GM20431 (cell line): ENCODE results near the gene SOX21.

Experiments used
- in situ Hi-C: fragments of 300-500 bp; cut with MseI, MboI; formaldehyde crosslinking; loops from one replicate; pipeline ENCODE4 v1.15.0; 2020; ENCODE audit warnings: low sequenced_read_pairs; ENCODE audit not compliant: unreplicated experiment

SOX21 gene

GRCh38 chr13:94709001-94709834 lies 3.1 kb downstream of the SOX21 start:
- in situ Hi-C loops = no loop called here

DNA sequence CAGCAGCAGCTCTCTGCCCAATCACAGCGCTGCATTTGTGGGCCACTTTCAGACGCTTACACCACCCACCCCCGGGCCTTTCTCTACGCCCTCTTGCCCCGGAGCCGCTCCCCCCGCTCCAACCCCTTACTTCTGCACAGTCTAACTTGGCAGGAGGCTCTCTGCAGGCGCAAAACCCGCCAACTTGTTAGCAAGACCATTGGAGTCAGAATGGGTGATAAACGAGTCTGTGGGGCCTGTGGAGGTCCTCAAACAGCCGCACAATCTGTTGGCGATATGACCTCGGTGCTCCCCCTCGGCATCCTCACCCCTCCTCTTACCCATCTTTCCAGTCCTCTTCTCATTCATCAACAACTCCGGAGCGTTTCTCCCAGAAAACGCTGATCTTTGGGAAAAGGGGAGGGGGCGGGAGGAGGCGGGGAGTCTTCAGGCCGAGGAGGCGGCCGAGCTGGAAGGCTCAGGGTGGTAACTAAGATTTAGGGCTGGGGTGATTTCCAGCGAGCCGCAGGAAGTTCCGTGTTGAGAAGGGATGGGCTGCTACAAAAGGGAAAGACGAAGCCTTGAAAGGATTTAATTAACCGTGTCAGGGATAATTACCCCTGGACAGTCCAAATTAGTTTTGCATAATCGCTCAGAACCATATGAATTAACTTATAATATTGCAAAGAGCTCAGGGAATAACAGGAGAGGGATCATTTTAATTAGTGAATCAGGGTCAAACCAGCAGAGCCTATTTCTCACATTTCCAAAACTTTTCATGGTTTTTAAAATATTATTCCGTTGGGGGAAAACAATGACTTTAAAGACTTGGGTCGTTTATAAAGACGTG lies 4.1 kb downstream of the SOX21 start:
- in situ Hi-C loops = no loop called here

- in situ Hi-C loops = no loop called here
These were observed 4.8 kb downstream of the SOX21 start for GRCh38 chr13:94707400-94708021.

- in situ Hi-C loops = no loop called here
These were observed 5.4 kb downstream of the SOX21 start for GRCh38 chr13:94706843-94707399.

DNA sequence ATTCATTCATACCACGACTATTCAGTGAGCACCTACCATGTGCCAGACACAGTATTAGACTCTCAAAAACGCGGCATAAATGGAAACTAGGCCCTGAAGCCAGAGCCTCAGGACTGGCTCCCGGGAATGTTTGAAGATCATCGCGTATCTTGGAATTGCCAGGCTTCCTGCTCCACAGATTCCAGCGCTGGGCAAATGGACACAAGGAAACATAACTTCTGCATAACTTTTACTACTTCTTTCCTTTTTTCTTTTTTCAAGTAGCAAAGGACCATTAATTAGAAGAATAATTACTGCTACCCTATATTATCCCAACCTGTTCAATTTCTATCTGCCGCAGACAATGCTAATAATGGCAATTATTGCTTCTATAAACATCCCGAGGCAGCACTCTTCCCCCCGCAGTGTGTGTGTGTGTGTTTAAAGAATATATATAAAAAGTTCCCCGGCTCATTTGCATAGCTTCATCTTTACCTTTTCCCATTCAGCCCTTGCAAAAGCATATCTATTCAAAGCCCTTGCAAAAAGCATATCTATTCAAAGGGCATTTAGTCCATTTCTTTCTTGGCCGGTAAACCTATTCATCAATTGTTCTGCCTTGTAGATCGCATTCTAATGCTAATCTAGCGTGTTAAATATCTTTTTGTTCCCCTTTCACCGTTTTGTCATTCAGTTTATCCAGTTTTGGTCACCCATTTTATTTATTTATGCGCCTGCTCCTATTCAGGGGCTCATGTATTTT lies 6.1 kb downstream of the SOX21 start:
- in situ Hi-C loops = no loop called here

DNA sequence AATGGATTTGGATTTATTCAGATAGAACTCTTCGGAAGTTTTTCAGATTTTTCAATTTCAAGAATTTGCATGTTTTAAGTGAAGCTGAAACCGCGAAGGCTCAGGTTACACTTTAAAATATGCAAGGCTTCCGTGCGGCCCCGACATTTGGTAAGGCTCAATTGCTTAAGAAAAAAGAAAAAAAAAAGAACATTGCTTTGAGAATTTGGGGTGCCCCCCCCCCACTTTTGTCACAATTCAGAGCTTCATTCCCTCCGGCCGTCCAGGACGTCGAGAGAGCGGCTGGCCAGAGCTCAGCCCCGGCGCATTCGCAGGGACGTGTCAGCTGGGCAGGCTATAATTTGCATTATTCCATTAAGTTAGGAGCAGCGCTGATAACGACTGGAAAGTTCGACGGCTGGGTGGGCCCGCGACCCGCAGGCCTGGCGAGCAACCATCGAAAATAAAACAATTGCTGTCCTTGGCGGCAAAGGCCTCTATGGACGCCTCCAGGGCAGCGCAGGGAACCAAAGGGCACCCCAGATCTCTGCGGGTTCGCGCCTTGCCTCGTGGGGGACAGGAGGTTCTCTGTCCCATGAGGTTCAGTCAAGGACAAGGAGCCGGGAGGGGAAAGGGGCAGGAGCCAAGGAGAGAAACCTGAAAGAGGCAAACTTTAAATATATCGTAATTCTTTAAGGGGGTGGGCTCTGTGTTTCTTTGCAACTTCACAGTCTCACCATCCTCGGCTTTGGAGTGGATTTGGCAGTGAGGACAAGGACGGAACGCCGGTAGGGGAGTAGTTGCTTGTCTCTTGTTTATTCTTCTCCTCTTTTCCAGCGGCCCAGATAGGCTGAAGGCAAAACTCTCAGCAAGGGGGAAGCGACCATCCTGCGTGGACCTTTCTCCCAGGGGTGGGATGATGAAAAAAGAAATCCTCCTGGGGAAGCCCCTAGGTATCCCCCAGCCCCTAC lies 7.0 kb downstream of the SOX21 start:
- in situ Hi-C loops = no loop called here

DNA sequence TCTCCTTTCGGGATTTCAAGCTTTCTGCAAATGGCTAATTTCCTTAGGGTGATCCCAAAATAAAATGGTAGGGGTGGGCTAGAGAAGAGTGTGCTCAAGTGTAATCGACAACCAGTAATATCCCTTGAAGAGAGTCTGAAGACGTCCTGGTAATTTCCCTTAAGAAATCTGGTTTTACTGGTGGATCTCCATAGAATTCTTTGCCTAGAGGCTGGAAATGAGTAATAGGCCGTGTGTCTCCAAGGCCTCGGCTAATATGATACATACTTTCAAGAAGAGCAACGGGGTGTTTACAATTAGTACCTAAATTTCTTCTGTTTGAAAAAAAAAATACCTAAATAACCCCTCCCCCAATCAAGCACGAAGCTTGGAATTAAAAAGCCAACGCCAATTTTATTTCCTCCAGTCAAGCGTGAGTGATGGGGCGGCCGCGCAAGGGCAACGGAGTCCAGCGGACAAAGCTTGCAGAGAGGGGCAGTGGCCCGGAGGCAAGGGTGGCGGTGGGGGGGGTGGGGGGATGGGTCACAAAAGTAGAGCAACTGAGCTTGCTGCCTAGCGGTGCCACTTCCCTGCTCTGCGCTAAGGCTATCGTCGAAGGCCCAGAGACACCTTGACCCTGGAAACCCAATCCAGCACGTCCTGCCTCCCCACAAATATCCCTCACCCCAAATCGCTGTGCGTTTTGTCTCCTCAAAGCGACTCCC lies 7.8 kb downstream of the SOX21 start:
- in situ Hi-C loops = no loop called here

GRCh38 chr13:94703721-94704314 lies 8.5 kb downstream of the SOX21 start:
- in situ Hi-C loops = no loop called here

DNA sequence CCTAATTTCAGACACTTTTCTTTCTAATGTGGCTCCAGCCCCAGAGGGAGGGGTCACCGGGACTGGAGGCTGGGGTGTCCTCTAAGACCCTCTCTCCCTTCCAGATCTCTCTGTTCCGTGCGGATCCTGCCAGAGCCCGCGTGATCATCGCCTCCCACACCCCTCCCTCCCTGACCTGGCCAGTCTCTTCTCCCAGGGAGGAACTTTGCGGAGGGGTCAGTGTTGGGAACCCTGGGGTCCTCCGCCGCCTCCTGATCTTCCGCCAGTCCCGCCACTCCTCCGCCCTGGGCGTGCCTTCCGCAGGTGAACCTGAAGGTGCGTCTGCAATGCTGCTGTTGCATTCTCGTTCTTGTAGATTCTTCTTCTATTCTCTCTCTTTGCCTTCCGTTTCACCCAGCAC lies 9.1 kb downstream of the SOX21 start:
- in situ Hi-C loops = no loop called here

DNA sequence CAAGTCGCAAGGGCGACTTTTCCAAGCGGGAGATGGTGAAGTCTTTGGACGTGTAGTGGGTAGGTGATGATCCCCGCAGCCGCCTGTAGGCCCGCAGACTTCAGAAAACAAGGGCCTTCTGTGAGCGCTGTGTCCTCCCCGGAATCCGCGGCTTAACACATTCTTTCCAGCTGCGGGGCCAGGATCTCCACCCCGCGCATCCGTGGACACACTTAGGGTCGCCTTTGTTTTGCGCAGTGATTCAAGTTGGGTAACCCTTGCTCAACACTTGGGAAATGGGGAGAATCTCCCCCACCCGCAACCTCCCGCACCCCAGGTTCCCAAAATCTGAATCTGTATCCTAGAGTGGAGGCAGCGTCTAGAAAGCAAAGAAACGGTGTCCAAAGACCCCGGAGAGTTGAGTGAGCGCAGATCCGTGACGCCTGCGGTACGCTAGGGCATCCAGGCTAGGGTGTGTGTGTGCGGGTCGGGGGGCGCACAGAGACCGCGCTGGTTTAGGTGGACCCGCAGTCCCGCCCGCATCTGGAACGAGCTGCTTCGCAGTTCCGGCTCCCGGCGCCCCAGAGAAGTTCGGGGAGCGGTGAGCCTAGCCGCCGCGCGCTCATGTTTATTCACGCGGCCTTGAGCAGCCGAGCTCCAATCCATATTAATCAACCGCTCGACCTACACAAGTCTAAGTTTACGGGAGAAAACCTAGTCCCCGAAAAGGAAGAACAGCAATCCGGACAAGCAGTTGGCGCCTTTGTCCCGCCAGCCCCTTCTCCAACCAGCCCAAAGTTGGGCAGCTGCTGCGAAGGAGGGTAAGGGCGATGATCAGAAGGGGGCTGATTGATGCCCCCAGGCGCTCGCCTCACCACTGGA lies 9.9 kb downstream of the SOX21 start:
- in situ Hi-C loops = no loop called here

DNA sequence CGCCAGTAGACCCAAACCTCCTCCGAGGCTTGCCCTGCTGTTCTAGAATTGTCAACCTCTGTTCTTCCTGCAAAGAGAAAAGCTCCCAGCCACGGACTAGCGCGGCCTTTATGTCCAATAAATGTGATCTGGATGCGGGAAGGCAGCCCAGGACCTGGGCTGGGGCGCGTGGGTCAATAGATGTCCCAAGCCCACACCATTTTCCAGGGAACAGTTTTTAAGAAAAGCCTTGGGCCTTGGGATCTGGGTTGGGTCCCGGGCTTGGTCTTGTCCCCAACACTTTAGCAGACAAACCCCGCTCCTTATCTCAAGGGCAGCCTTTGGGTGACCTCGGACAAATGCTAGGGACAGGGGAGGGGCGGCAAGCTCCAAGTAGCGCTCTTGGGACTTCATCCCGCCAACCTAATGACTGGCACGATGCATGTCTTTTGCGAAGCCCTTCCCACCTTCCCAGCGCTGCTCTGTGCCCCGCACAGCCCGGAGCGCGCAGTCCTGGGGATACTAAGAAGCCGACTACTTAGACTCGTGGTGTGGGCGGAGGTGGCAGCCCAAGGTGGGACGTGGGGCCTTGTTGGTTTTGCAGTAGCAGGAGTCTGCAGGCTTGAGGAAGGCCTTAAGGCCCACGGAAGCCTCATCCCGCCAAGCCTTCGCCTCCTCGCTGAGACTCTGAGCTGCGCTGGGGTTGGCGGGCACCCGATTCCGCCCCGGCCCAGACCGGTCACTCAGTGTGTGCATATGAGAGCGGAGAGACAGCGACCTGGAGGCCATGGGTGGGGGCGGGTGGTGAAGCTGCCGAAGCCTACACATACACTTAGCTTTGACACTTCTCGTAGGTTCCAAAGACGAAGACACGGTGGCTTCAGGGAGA lies 10.8 kb downstream of the SOX21 start:
- in situ Hi-C loops = no loop called here

DNA sequence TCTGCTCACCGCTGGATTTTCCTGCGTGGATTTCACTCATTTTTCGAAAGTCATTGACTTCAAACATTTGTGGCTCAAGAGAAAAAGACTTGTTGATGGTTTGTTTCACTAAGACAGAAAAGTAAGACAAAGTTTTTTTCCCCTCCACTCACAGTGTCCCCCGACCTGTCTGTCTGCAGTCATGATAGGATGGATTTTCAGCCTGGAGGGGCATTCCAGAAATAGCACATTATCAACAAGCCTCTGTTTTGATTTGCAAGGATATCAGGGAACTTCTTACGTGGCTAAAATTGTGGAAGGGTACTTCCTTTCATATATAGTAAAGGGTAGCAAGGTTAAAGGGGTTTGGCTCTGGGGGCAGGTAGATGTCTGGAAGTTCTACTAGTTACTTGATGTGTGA lies 11.8 kb downstream of the SOX21 start:
- in situ Hi-C loops = no loop called here

DNA sequence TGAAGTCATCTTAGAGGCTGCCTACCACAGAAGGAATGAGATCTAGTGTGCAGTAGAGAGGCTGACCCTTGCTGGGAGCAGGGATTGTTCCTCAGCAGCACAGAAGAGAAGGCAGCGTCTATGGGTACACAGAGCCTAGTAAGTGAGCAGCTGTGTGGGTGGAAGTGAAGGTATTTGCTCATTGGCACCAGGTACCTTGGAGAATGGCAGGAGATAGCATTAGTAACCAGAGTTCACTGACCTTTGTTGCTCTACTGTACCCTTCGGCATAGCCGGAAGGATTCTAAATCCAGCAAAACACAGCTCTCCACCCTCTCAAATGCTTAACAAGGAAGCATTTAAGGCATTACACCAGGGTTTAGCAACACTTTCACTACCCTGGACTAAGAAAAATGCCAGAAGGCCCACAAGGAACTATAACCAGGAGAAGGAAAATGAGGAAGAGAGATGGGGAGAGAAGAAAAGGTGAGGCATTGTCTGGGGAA lies 12.3 kb downstream of the SOX21 start:
- in situ Hi-C loops = no loop called here

DNA sequence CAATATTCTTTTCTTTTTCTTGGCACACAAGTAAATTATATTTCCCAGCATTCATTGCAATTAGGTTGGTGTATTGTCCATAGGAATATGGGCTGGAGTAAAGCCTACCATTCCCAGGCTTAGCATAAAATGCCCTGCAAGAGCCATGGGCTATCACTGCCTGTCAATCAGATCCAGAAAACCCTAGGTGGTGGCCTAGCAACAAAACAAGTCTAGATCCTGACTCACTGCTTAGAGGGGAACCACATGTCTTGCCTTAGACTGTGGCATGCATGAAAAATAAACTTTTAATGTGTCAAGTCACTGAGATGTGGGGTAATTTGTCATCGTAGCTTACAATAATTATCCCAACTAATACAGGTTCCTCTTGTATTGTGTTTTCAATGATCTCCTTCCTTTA lies 16.2 kb downstream of the SOX21 start:
- in situ Hi-C loops = loop anchor here (25.0 kb wide), 1 partner anchor 466 kb away; no protein-coding TSS in a partner anchor

DNA sequence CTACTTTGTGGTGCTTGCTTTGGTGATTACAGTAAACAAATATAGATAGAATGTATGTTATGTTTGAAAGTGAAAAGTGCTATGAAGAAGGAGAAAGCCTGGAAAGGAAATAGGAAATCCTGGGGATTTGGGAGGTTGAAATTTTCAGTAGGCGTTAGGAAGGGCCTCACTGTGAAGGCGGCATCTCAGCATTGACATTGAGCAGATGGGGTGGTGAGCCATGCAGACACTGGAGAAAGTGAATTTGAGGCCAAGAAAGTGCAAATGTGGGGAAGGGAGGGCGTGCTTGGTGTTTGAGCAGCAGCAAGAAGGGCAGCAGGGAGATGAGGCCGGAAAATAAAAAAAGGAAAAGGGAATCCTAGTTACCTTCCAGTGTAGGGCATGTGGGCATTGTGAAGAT lies 20.3 kb downstream of the SOX21 start:
- in situ Hi-C loops = loop anchor here (25.0 kb wide), 1 partner anchor 470 kb away; no protein-coding TSS in a partner anchor

DNA sequence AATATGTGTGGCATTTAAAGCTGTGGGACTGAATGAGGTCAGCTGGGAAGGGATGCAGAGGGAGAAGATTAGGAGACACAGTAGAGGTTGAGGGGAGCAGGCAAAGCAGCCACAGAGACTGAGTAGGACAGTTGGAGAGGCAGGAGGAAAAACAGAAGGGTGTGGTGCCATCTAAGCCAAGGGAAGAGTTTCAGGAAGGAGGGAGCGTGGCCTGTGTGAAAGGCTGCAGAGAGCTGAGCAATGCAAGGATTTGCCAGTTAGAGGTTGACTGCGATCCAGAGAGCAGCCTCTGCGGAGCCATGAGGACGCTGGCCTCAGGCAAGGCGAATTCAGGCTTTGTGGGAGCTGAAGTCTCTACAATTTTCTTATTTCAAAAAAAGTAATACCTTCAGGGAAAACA lies 28.9 kb downstream of the SOX21 start:
- in situ Hi-C loops = loop anchor here (25.0 kb wide), 1 partner anchor 479 kb away; no protein-coding TSS in a partner anchor
